HG03045 (cell line): ENCODE data around the gene POMC.
"Not testable (repeated sequence)": the region's sequence is repeated elsewhere in the genome, so short reads cannot be mapped to it uniquely, and the experiment has no call there.

Source experiments
- ATAC-seq: cut with Tn5 transposase; IDR thresholded peaks from one replicate; pipeline ENCODE4 v1.9.1; 2021; ENCODE audit warnings: mild to moderate bottlenecking, moderate library complexity; ENCODE audit not compliant: unreplicated experiment

Gene POMC

DNA sequence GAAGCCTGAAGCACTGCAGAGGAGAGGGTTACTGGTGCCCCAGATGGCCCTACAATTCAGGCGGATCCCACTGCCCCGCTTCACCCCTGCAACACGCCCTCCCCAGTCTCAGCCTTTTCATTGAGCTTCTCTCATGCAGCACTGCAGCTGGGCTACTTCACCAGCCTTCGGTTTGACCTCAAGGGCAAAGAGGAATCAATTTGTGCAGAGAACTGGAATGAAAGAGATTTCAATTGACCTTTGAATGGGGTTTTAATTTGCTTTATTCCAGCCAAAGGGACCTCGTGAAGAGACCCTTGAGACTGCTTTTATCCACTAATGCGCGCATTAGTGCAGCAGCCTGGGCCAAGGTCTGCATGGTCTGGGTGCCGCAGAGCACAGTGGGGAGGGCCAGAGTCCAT is 8.8 kb upstream of the POMC start:
- ATAC-seq, result no peak

DNA sequence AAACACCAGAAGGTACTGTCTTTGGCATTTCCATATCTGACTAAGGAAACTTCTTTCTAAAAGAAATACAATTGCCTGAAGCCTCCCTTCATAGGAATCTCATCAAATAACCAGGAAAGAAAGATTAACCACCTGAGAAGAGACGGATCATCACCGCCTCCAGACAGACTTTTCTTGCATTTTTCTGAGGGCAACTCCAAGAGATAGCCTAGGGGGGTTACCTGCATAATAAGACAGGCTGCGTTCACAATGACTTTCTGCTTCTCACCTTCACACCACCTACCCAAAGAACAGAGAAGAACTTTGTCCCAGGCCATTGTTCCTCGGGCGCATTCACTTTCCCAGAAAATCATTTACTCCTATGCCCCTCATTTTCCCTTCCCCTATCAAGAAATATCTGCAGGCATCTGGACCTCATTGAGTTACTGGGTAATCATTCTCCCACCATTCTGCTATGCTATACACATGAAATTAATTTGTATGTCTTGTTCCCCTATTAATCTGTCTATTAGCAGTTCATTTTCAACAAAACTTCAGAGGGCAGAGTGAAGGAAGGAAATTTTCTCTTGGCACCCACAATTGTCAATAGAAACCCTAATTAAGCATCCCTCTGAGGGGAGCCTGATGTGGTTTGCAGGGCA is 8.3 kb upstream of the POMC start:
- ATAC-seq, result no peak

GRCh38 chr2:25176138-25176537 is 7.8 kb upstream of the POMC start:
- no peak for ATAC-seq

- no peak for ATAC-seq
Measured at GRCh38 chr2:25174192-25174861, 5.9 kb upstream of the POMC start.

DNA sequence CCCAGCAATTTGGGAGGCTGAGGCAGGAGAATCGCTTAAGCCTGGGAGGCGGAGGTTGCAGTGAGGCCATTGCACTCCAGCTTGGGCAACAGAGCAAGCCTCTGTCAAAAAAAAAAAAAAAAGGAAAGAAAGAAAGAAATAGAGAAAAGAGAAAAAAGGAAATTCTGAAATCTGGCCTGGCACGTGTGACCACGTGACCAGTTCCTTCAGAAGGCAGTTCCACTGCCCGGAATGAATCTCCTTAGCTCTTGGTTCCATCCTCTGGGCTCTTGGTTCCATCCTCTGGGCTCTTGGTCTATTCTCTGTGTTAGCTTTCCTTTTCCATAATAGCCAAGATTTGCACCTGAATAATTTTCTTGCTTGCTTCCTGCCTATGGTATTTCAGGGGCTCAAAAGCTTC is 5.3 kb upstream of the POMC start:
- no peak for ATAC-seq

DNA sequence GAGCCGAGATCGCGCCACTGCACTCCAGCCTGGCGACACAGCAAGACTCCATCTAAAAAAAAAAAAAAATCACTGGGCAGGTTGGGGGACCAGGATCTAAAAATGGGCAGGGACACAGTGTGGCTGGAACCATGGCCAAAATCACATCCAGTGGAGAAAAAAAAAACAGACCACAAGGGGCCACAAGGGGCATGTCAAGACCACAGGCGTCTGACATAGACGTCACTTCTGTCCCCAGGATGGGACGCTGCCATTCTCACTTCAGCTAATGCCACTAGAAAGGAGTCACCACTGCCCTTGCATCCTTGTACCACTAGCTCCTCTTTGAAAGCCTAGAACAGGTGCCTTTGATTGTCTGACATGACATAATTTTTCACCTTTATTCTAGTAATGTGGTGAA is 2.5 kb upstream of the POMC start:
- ATAC-seq, result no peak

GRCh38 chr2:25169073-25169470 is 692 bp upstream of the POMC start:
- ATAC-seq, result no peak

DNA sequence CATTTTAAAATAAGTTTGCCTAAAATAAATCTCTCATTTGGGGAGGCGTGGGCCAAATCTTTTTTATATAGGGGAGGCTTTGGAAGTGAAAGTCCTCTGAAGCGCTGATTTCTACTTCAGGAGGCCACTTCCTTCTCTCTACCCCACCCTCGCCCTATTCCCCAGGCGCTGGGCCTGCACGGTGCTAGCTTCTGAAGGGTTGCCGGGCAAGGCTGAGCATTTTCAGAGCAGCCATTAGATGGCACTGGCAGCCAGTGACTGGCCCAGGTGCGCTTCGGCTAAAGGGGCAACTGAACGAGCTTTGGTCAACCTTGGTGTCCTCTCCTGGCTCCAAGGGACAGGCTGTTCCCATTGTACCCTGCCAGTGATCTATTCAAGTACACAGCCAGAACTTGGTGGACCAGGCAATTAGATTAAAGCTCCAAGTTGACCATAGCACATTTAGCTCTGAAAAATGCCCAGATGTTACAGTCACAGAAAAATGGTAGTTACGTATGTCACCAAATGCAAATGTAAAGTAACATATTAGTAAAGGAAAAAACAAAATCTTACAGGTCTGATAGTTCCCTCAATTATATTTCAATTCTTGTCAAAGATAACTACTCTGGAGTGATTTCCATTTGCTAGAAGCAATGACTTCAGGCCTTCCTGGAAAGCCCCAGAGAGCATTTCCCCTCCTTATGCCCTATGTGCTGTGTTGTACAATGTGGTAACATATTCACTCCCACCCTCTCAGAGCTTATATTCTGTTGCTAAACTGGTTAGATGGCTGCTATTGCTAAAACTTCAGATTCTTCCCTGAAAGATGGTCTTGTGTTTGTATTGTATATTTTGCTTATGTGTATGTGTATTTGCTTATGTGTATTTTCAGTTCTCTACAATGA is 2.1 kb downstream of the POMC start:
- peak; percentile 58 for ATAC-seq

DNA sequence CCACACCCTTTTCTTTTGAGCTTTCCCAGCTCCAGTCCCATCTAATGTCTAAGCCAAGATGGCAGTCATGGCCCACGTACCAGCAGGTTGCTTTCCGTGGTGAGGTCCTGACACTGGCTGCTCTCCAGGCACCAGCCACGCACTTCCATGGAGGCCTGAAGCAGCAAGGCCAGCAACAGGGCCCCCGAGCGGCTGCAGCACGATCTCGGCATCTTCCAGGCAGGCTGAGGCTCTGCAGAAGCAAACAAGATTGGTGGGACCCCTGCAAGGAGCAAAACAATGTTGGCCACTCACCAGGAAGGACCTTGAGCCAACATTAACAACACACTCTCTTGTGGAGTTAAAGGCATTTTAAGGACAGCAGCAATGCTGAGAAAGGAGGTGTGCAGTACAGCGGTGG is 3.8 kb downstream of the POMC start:
- ATAC-seq, result no peak

GRCh38 chr2:25162061-25162460 is 6.3 kb downstream of the POMC start:
- ATAC-seq, result not testable (repeated sequence)

DNA sequence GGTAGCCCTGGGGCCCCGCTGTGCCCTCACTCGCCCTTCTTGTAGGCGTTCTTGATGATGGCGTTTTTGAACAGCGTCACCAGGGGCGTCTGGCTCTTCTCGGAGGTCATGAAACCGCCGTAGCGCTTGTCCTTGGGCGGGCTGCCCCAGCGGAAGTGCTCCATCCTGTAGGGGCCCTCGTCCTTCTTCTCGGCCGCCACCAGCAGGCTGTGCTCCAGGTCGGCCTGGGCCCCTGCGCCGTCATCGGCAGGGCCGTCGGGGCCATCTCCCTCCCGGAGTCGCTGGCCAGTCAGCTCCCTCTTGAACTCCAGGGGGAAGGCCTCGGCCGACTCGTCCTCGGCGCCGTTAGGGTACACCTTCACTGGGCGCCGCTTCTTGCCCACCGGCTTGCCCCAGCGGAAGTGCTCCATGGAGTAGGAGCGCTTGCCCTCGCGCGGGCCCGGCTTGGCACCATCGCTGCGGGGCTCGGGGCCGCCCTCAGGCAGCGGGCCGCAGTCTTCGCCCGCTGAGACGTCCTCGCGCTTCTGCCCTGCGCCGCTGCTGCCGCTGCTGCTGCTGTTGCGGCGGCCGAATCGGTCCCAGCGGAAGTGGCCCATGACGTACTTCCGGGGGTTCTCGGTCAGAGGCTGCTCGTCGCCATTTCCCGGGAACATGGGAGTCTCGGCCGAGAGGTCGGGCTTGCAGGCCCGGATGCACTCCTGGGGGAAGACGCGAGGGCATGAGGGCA is 7.2 kb downstream of the POMC start:
- peak; percentile 52 for ATAC-seq

GRCh38 chr2:25160376-25160775 is 8.0 kb downstream of the POMC start:
- ATAC-seq, result no peak

GRCh38 chr2:25159949-25160348 is 8.4 kb downstream of the POMC start:
- no peak for ATAC-seq

DNA sequence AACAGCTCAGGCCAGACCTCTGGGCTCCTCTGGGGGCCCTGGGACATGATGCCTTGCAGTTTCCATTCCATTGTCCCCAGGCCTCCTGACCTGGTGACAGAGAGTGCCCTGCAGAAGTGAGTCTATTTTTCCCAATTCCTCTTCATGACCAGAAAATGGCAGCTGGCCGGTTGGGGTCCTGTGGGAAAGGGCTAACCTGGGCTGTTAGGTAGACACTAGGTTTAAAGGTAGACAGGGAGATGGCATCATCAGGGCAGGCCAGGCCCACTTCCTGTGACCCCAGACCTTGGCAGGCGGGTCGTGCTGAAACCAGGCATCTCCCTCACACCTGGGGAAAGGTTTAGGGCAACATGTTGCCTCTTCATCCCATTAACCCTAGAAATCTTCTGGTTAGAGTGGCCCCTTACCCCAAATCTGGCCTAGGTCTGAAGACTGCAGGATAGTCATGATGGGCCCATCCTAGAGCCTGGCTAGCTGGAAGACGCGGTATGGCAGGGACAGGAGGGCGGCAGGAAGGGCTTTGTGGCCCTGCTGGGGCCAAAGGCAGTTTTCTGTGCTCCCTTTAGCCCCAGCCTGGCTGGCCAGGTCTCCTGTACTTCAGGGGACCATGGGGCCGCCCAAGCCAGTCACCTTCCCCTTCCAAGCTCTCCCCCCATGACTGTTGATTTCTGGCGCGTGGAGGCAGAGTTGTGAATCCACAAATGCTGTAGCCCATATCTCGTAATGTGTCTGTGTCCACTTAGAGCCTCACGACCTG is 10.1 kb downstream of the POMC start:
- no peak for ATAC-seq

GRCh38 chr2:25155401-25155800 is 13.0 kb downstream of the POMC start:
- no peak for ATAC-seq

- no peak for ATAC-seq
Measured at GRCh38 chr2:25151718-25152117, 16.7 kb downstream of the POMC start.

DNA sequence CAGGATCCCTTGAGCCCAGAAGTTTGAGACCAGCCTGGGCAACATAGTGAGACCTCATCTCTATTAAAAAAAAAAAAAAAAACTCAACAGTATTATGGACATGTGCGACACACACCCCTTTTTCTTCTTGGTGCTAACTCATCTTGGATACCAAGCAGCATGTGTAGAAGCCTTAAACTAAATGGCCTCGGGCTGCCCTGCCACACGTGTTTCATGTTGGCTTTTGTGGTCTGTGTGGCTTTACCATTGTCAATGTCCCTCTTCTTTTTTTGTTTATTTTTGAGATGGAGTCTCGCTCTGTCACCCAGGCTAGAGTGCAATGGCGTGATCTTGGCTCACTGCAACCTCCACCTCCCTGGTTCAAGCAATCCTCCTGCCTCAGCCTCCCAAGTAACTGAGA is 17.4 kb downstream of the POMC start:
- not testable (repeated sequence) for ATAC-seq

DNA sequence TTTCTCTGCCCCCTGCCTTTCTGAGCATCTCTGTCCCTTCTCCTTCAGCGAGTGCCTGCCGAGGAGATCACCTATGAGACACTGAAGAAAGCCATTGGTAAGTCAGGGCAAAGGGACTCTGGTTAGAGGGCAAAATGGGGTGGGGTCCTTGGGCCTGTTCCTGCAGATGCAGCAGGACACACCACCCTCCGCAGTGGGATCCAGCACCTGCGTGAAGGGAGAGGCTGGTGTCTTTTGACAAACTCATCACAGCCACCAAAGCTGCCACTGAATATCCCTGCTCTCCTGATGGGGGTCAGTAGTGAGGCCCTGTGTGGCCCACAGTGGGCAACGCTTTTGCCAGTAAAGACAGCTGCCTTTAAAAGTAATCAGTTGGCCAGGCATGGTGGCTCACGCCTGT is 18.7 kb downstream of the POMC start:
- ATAC-seq, result no peak

GRCh38 chr2:25146896-25147295 is 21.5 kb downstream of the POMC start:
- ATAC-seq, result no peak

DNA sequence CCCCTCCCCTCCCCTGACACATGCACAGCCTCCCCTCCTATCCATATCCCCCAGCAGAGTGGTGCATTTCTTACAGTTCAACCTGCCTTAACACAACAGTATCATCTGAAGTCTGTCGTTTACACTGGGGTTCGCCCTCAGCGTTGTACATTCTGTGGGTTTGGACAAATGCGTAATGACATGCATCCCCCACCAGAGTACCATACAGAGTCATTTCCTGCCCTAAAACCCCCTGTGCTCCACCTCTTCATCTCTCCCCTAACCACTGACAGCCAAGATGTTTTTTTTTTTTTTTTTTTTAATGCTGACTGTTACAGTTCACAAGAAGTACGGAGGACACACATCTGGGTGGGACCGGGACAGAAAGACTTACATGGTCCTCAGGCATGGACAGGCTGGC is 22.6 kb downstream of the POMC start:
- ATAC-seq, result no peak

- no peak for ATAC-seq
Measured at GRCh38 chr2:25141120-25141519, 27.3 kb downstream of the POMC start.
